ENCODE measurements around the gene CRY2. TPM values are rescaled to one million over a fixed set of nuclear protein-coding genes. Genes with fewer than 3 reads are reported as not detected.
A peak's percentile ranks its signal among the peaks of the same experiment; 100 is the strongest.

Gene CRY2
- total RNA-seq = 6.3 and 9.2 TPM in 2 replicates

DNA sequence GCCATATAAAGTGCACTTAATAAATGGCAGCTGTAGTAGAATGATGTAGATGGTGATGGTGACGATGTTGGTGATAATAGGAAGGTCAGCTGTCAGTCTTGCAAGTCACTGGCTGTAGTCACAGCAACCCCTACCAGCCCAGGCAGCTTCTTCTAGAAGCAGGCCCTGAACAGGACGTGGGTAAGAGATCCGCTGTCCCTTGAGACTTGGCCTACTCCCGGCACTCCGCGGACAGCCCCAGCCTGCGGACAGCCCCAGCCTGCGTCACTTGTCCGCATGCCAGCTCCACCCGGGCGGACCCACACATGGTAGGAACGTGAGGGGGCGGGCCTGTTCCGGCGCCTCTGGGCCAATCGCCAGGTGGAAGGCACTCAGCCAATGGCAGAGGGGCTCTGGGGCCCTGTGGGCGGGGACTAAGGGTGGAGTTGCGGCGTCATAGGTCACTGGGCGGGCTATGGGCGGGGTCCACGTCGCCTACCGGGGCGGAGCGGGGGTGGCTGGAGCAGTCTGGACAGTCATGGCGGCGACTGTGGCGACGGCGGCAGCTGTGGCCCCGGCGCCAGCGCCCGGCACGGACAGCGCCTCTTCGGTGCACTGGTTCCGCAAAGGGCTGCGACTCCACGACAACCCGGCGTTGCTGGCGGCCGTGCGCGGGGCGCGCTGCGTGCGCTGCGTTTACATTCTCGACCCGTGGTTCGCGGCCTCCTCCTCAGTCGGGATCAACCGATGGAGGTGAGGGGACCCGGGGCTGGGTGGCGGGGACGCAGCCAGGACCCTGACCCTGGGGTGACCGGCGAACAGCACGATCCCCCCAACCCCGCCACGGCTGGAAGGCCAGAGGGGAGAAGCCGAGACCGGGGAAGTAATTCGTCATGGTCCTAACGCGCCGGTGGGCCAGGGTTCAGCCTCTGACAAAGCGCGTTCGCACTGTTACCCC is at the start of gene CRY2:
Gene CRY2, plus strand, starts transcription at position 502 of the 937 bp plus-strand sequence. Its CDS starts 16 bp downstream, at position 518.
- peak; percentile 65 for DNase-seq (ENCODE audit: low read depth)
- TF ChIP-seq, protein P1, sequence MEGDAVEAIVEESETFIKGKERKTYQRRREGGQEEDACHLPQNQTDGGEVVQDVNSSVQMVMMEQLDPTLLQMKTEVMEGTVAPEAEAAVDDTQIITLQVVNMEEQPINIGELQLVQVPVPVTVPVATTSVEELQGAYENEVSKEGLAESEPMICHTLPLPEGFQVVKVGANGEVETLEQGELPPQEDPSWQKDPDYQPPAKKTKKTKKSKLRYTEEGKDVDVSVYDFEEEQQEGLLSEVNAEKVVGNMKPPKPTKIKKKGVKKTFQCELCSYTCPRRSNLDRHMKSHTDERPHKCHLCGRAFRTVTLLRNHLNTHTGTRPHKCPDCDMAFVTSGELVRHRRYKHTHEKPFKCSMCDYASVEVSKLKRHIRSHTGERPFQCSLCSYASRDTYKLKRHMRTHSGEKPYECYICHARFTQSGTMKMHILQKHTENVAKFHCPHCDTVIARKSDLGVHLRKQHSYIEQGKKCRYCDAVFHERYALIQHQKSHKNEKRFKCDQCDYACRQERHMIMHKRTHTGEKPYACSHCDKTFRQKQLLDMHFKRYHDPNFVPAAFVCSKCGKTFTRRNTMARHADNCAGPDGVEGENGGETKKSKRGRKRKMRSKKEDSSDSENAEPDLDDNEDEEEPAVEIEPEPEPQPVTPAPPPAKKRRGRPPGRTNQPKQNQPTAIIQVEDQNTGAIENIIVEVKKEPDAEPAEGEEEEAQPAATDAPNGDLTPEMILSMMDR (conservative IDR thresholded peaks at IDR 0.05; ENCODE audit: low read depth, low read length) = no peak

GRCh38 chr11:45798793-45799441 is 48.4 kb upstream of the CRY2 start:
- DNase-seq (ENCODE audit: low read depth) = no peak
- TF ChIP-seq, protein P1 (conservative IDR thresholded peaks at IDR 0.05; ENCODE audit: low read depth, low read length) = no peak
- no peak overlapping the region for H3K4me3 ChIP-seq (ENCODE audit: low read depth, low read length)

More for the DNA sequence above, at the start of gene CRY2:
- H3K4me3 ChIP-seq (ENCODE audit: low read depth, low read length) = peak within 1 kb of the TSS; percentile 96

DNA sequence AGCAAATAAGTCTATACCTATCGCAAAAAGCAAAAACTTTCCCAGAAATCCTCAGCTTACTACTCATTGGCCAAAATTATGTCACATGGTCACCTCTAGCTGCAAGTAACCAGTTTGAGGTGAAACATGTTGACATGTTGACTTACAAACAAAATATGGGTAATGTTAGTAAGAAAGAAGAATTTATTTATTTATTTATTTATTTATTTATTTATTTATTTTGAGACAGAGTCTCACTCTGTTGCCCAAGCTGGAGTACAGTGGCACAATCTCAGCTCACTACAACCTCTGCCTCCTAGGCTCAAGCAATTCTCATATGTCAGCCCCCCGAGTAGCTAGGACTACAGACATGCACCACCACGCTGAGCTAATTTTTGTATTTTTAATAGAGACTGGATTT is 47.7 kb upstream of the CRY2 start:
- TF ChIP-seq, protein P1 (conservative IDR thresholded peaks at IDR 0.05; ENCODE audit: low read depth, low read length) = no peak
- DNase-seq (ENCODE audit: low read depth) = no peak
- no peak overlapping the region for H3K4me3 ChIP-seq (ENCODE audit: low read depth, low read length)

DNA sequence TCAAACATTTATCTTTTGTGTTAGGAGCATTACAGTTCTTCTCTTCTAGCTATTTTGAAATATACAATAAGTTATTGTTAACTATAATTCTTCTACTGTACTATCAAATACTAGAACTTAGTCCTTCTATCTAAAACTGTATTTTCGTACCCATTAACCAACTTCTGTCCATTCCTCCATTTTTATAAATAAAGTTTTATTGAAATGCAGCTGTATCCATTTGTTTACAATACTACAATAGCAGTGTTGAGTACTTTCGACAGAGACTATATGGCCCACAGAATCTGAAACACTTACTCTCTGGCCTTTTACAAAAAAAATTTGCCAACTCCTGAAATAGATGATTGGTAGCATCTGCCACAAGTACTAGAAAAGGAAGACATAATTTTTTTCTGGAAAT is 47.0 kb upstream of the CRY2 start:
- DNase-seq (ENCODE audit: low read depth) = no peak
- H3K4me3 ChIP-seq (ENCODE audit: low read depth, low read length) = no peak overlapping the region
- TF ChIP-seq, protein P1 (conservative IDR thresholded peaks at IDR 0.05; ENCODE audit: low read depth, low read length) = no peak

- DNase-seq (ENCODE audit: low read depth) = no peak
- TF ChIP-seq, protein P1 (conservative IDR thresholded peaks at IDR 0.05; ENCODE audit: low read depth, low read length) = no peak
- H3K4me3 ChIP-seq (ENCODE audit: low read depth, low read length) = no peak overlapping the region
These were observed 45.5 kb upstream of the CRY2 start for GRCh38 chr11:45801723-45802315.

GRCh38 chr11:45802531-45803317 is 44.6 kb upstream of the CRY2 start:
- no peak for DNase-seq (ENCODE audit: low read depth)
- H3K4me3 ChIP-seq (ENCODE audit: low read depth, low read length) = no peak overlapping the region
- TF ChIP-seq, protein P1 (conservative IDR thresholded peaks at IDR 0.05; ENCODE audit: low read depth, low read length) = no peak
